ENCODE data around the gene SH3PXD2A.
"Not testable (repeated sequence)": the region's sequence is repeated elsewhere in the genome, so short reads cannot be mapped to it uniquely, and the experiment has no call there.

Gene SH3PXD2A

GRCh38 chr10:103747193-103747865, 108.0 kb downstream of the SH3PXD2A start:
- no peak for DNase-seq (ENCODE audit: low spot score)

- no peak for DNase-seq (ENCODE audit: low spot score)
These were observed 108.8 kb downstream of the SH3PXD2A start for GRCh38 chr10:103746598-103746997.

GRCh38 chr10:103745341-103746247, 109.8 kb downstream of the SH3PXD2A start:
- no peak for DNase-seq (ENCODE audit: low spot score)

- DNase-seq (ENCODE audit: low spot score) = no peak
These were observed 112.6 kb downstream of the SH3PXD2A start for GRCh38 chr10:103742824-103743223.

GRCh38 chr10:103740611-103741010, 114.8 kb downstream of the SH3PXD2A start:
- DNase-seq (ENCODE audit: low spot score) = no peak

GRCh38 chr10:103739039-103739764, 116.2 kb downstream of the SH3PXD2A start:
- DNase-seq (ENCODE audit: low spot score) = no peak

GRCh38 chr10:103737735-103738367, 117.5 kb downstream of the SH3PXD2A start:
- no peak for DNase-seq (ENCODE audit: low spot score)

GRCh38 chr10:103736763-103737162, 118.6 kb downstream of the SH3PXD2A start:
- no peak for DNase-seq (ENCODE audit: low spot score)

- DNase-seq (ENCODE audit: low spot score) = no peak
These were observed 119.3 kb downstream of the SH3PXD2A start for GRCh38 chr10:103736044-103736443.

- no peak for DNase-seq (ENCODE audit: low spot score)
These were observed 120.6 kb downstream of the SH3PXD2A start for GRCh38 chr10:103734731-103735130.

- no peak for DNase-seq (ENCODE audit: low spot score)
These were observed 122.3 kb downstream of the SH3PXD2A start for GRCh38 chr10:103733045-103733419.

- no peak for DNase-seq (ENCODE audit: low spot score)
These were observed 122.9 kb downstream of the SH3PXD2A start for GRCh38 chr10:103732339-103733044.

- DNase-seq (ENCODE audit: low spot score) = no peak
These were observed 123.6 kb downstream of the SH3PXD2A start for GRCh38 chr10:103731609-103732270.

- not testable (repeated sequence) for DNase-seq (ENCODE audit: low spot score)
These were observed 124.3 kb downstream of the SH3PXD2A start for GRCh38 chr10:103731026-103731425.

- no peak for DNase-seq (ENCODE audit: low spot score)
These were observed 125.5 kb downstream of the SH3PXD2A start for GRCh38 chr10:103729851-103730250.

GRCh38 chr10:103727991-103728689, 127.2 kb downstream of the SH3PXD2A start:
- DNase-seq (ENCODE audit: low spot score) = no peak

- no peak for DNase-seq (ENCODE audit: low spot score)
These were observed 127.8 kb downstream of the SH3PXD2A start for GRCh38 chr10:103727546-103727963.

- no peak for DNase-seq (ENCODE audit: low spot score)
These were observed 128.7 kb downstream of the SH3PXD2A start for GRCh38 chr10:103726637-103727036.

GRCh38 chr10:103725242-103725641, 130.1 kb downstream of the SH3PXD2A start:
- no peak for DNase-seq (ENCODE audit: low spot score)

GRCh38 chr10:103724771-103725170, 130.6 kb downstream of the SH3PXD2A start:
- DNase-seq (ENCODE audit: low spot score) = no peak
